Smooth muscle cell (in vitro differentiated cells): ENCODE measurements around the gene PTPRR. TPM values are rescaled to one million over a fixed set of nuclear protein-coding genes. Genes with fewer than 3 reads are reported as not detected.

Experiments used
- DNase-seq: peaks from one replicate; lab custom pipeline; 2025; ENCODE audit not compliant: unreplicated experiment; lab: John Stamatoyannopoulos, UW
- H2AFZ ChIP-seq: fragments of 200-600 bp; sonication (generic); 2 replicates; pipeline ENCODE4 v1.6.0; 2016; ENCODE audit warnings: antibody characterized with exemption, low read depth, mild to moderate bottlenecking
- H3F3A ChIP-seq: fragments of 200-600 bp; sonication (generic); 2 replicates; pipeline ENCODE4 v1.6.0; 2017; ENCODE audit warnings: antibody characterized with exemption, low read depth
- H3K27ac ChIP-seq: fragments of 200-600 bp; sonication (generic); 2 replicates; pipeline ENCODE4 v1.5.1; 2016; ENCODE audit warnings: low read depth, mild to moderate bottlenecking
- H3K27me3 ChIP-seq: fragments of 200-600 bp; sonication (generic); 2 replicates; pipeline ENCODE4 v1.6.1; 2016; ENCODE audit warnings: low read depth, mild to moderate bottlenecking
- H3K36me3 ChIP-seq: fragments of 200-600 bp; sonication (generic); 2 replicates; pipeline ENCODE4 v1.5.1; 2016; ENCODE audit warnings: low read depth
- H3K4me1 ChIP-seq: fragments of 200-600 bp; sonication (generic); 2 replicates; pipeline ENCODE4 v1.5.1; 2016; ENCODE audit warnings: low read depth
- H3K4me2 ChIP-seq: fragments of 200-600 bp; sonication (generic); 2 replicates; pipeline ENCODE4 v1.6.0; 2016; ENCODE audit warnings: mild to moderate bottlenecking
- H3K4me3 ChIP-seq: fragments of 200-600 bp; sonication (generic); 2 replicates; pipeline ENCODE4 v1.5.1; 2016; ENCODE audit warnings: mild to moderate bottlenecking
- H3K79me2 ChIP-seq: fragments of 200-600 bp; sonication (generic); 2 replicates; pipeline ENCODE4 v1.6.0; 2016; ENCODE audit warnings: low read depth, mild to moderate bottlenecking
- H3K9ac ChIP-seq: fragments of 200-600 bp; sonication (generic); 2 replicates; pipeline ENCODE4 v1.6.0; 2016; ENCODE audit warnings: low read depth
- H3K9me3 ChIP-seq: fragments of 200-600 bp; sonication (generic); replicated peaks from 2 replicates; pipeline ENCODE4 v1.5.1; 2016; ENCODE audit warnings: low read depth
- H4K20me1 ChIP-seq: fragments of 200-600 bp; sonication (generic); 2 replicates; pipeline ENCODE4 v1.6.0; 2016; ENCODE audit warnings: low read depth
- CTCF ChIP-seq: fragments of 200-600 bp; sonication (generic); IDR thresholded peaks from 2 replicates; pipeline ENCODE4 v1.5.1; 2017; ENCODE audit warnings: borderline replicate concordance, mild to moderate bottlenecking, antibody characterized with exemption; ENCODE audit not compliant: insufficient read depth, poor library complexity, severe bottlenecking
- WGBS: methylation state at CpG from one replicate; pipeline ENCODE4 v1.1.7; 2016; ENCODE audit warnings: low lambda C conversion rate; 5-methylcytosine and 5-hydroxymethylcytosine counted together
- polyA plus RNA-seq: library from polyadenylated mRNA; unstranded; fragments of >200 nt; fragmentation: Nextera tagmentation; extraction: Ambion mirVana; gene quantifications from 2 replicates; pipeline ENCODE4 v1.2.1, GENCODE V29; 2016
- total RNA-seq: library from RNA; depleted of rRNA; stranded (reverse); fragments of >200 nt; gene quantifications from 2 replicates; pipeline ENCODE4 v1.2.3, GENCODE V29; 2014

Gene PTPRR
- total and polyA plus RNA-seq, 2 experiments from 2014 or later: 2.8 to 17.8 TPM

- Histone ChIP-seq H3K4me1 (peaks cover 15% of the 10 kb centered on the region), H3K4me3 (no peak overlapping the region), H2AFZ (no peak overlapping the region), H3K27ac (no peak overlapping the region), H4K20me1 (no peaks in the 10 kb centered on the region), H3K27me3 (no peaks in the 10 kb centered on the region), H3K36me3 (no peaks in the 10 kb centered on the region), H3K79me2 (no peaks in the 10 kb centered on the region), H3K9me3 (peaks cover 4% of the 10 kb centered on the region), H3F3A (peaks cover 4% of the 10 kb centered on the region), H3K9ac (no peak overlapping the region), H3K4me2 (no peak overlapping the region)
- no peak for DNase-seq
- WGBS: 100% methylated on average over 1 of the region's 1 CpG
- no peak for TF ChIP-seq CTCF
These were observed 312.4 kb downstream of the PTPRR start for GRCh38 chr12:70608184-70608583.

GRCh38 chr12:70607107-70607506 is 313.4 kb downstream of the PTPRR start:
- H4K20me1 ChIP-seq: no peaks in the 10 kb centered on the region
- H3K4me3 ChIP-seq: no peak overlapping the region
- no peak overlapping the region for H3K4me2 ChIP-seq
- H3K79me2 ChIP-seq: no peaks in the 10 kb centered on the region
- H3K27ac ChIP-seq: no peak overlapping the region
- no peak for TF ChIP-seq CTCF
- peaks cover 15% of the 10 kb centered on the region for H3K4me1 ChIP-seq
- no peak overlapping the region for H3K9ac ChIP-seq
- H3K9me3 ChIP-seq: peaks cover 4% of the 10 kb centered on the region
- H3F3A ChIP-seq: peaks cover 4% of the 10 kb centered on the region
- H3K27me3 ChIP-seq: no peaks in the 10 kb centered on the region
- H3K36me3 ChIP-seq: no peaks in the 10 kb centered on the region
- H2AFZ ChIP-seq: no peak overlapping the region
- DNase-seq: no peak

GRCh38 chr12:70605976-70606375 is 314.6 kb downstream of the PTPRR start:
- no peak for TF ChIP-seq CTCF
- no peaks in the 10 kb centered on the region for H3K79me2 ChIP-seq
- peaks cover 4% of the 10 kb centered on the region for H3F3A ChIP-seq
- H3K27ac ChIP-seq: no peak overlapping the region
- DNase-seq: no peak
- no peaks in the 10 kb centered on the region for H4K20me1 ChIP-seq
- no peaks in the 10 kb centered on the region for H3K27me3 ChIP-seq
- H3K9me3 ChIP-seq: peaks cover 4% of the 10 kb centered on the region
- H3K36me3 ChIP-seq: no peaks in the 10 kb centered on the region
- H3K4me3 ChIP-seq: no peak overlapping the region
- H2AFZ ChIP-seq: no peak overlapping the region
- H3K4me1 ChIP-seq: peaks cover 15% of the 10 kb centered on the region
- H3K9ac ChIP-seq: no peak overlapping the region
- WGBS: 93% methylated on average over 5 of the region's 5 CpGs
- no peak overlapping the region for H3K4me2 ChIP-seq

GRCh38 chr12:70604662-70605061 is 315.9 kb downstream of the PTPRR start:
- Histone ChIP-seq H3K9me3 (peaks cover 4% of the 10 kb centered on the region), H3K4me2 (no peak overlapping the region), H3K4me1 (peaks cover 15% of the 10 kb centered on the region), H3K36me3 (no peaks in the 10 kb centered on the region), H3K4me3 (no peak overlapping the region), H3K27ac (no peak overlapping the region), H4K20me1 (no peaks in the 10 kb centered on the region), H3K9ac (no peak overlapping the region), H3K79me2 (no peaks in the 10 kb centered on the region), H3F3A (peaks cover 4% of the 10 kb centered on the region), H2AFZ (no peak overlapping the region), H3K27me3 (no peaks in the 10 kb centered on the region)
- no peak for DNase-seq
- no peak for TF ChIP-seq CTCF
- 97% methylated on average over 4 of the region's 4 CpGs for WGBS
